Measurements from ENCODE around the gene NCKAP1.
"Not testable (repeated sequence)": the region's sequence is repeated elsewhere in the genome, so short reads cannot be mapped to it uniquely, and the experiment has no call there.

The NCKAP1 gene

GRCh38 chr2:183057333-183057985 lies 19.2 kb upstream of the NCKAP1 start:
- Histone ChIP-seq H2AFZ (ENCODE audit: low read length) (peak overlapping the region; percentile 9; the same call in 1 of the 2 replicates), H3F3A (ENCODE audit: insufficient read depth, low read length) (peaks cover 6% of the 10 kb centered on the region; the same call in 1 of the 2 replicates), H3K9me2 (replicated peaks; ENCODE audit: insufficient read depth, low read length) (no peaks in the 10 kb centered on the region), H3K9ac (ENCODE audit: low read length) (no peak overlapping the region), H3K27me3 (replicated peaks; ENCODE audit: insufficient read depth, low read length) (no peaks in the 10 kb centered on the region), H3K79me2 (ENCODE audit: low read length) (no peaks in the 10 kb centered on the region), H3K9me3 (replicated peaks; ENCODE audit: insufficient read depth, low read length) (no peaks in the 10 kb centered on the region), H3K4me2 (ENCODE audit: low read depth, low read length) (peak overlapping the region; percentile 44), H4K20me1 (ENCODE audit: insufficient read depth, low read length) (no peaks in the 10 kb centered on the region), H3K4me3 (ENCODE audit: low read length) (no peak overlapping the region), H3K4me1 (ENCODE audit: low read length) (peaks cover 8% of the 10 kb centered on the region), H3K36me3 (replicated peaks; ENCODE audit: insufficient read depth, low read length) (no peaks in the 10 kb centered on the region), H3K27ac (ENCODE audit: low read length) (peak overlapping the region; percentile 6; the same call in 1 of the 2 replicates)
- TF ChIP-seq EZH2phosphoT487 (IDR thresholded peaks at IDR 0.05; ENCODE audit: low read length) (no peak), CTCF (IDR thresholded peaks at IDR 0.05; ENCODE audit: low read length) (no peak), EZH2 (optimal IDR thresholded peaks at IDR 0.05; ENCODE audit: low read depth, low read length) (no peak)
- DNase-seq = no peak

- TF ChIP-seq CTCF (IDR thresholded peaks at IDR 0.05; ENCODE audit: low read length) (no peak), EZH2 (optimal IDR thresholded peaks at IDR 0.05; ENCODE audit: low read depth, low read length) (no peak), EZH2phosphoT487 (IDR thresholded peaks at IDR 0.05; ENCODE audit: low read length) (no peak)
- Histone ChIP-seq H4K20me1 (ENCODE audit: insufficient read depth, low read length) (no peaks in the 10 kb centered on the region), H3K27ac (ENCODE audit: low read length) (no peak overlapping the region), H3K4me3 (ENCODE audit: low read length) (no peak overlapping the region), H3K79me2 (ENCODE audit: low read length) (no peaks in the 10 kb centered on the region), H3K36me3 (replicated peaks; ENCODE audit: insufficient read depth, low read length) (no peaks in the 10 kb centered on the region), H3K9ac (ENCODE audit: low read length) (no peak overlapping the region), H3K9me3 (replicated peaks; ENCODE audit: insufficient read depth, low read length) (no peaks in the 10 kb centered on the region), H3K27me3 (replicated peaks; ENCODE audit: insufficient read depth, low read length) (no peaks in the 10 kb centered on the region; the same call in 1 of the 2 replicates), H3K4me1 (ENCODE audit: low read length) (no peaks in the 10 kb centered on the region), H3K9me2 (replicated peaks; ENCODE audit: insufficient read depth, low read length) (no peaks in the 10 kb centered on the region), H3K4me2 (ENCODE audit: low read depth, low read length) (no peak overlapping the region), H2AFZ (ENCODE audit: low read length) (no peak overlapping the region), H3F3A (ENCODE audit: insufficient read depth, low read length) (no peaks in the 10 kb centered on the region)
- no peak for DNase-seq
Measured at GRCh38 chr2:183049420-183049819, 11.2 kb upstream of the NCKAP1 start.

GRCh38 chr2:183047486-183048125 lies 9.3 kb upstream of the NCKAP1 start:
- not testable (repeated sequence) for DNase-seq; H3K9me2 ChIP-seq (replicated peaks; ENCODE audit: insufficient read depth, low read length); H4K20me1 ChIP-seq (ENCODE audit: insufficient read depth, low read length); H3K4me3 ChIP-seq (ENCODE audit: low read length); H3K27me3 ChIP-seq (replicated peaks; ENCODE audit: insufficient read depth, low read length); H3K79me2 ChIP-seq (ENCODE audit: low read length); H3K9ac ChIP-seq (ENCODE audit: low read length); H2AFZ ChIP-seq (ENCODE audit: low read length); H3K27ac ChIP-seq (ENCODE audit: low read length); H3K4me1 ChIP-seq (ENCODE audit: low read length); H3K36me3 ChIP-seq (replicated peaks; ENCODE audit: insufficient read depth, low read length); H3K9me3 ChIP-seq (replicated peaks; ENCODE audit: insufficient read depth, low read length); H3K4me2 ChIP-seq (ENCODE audit: low read depth, low read length); H3F3A ChIP-seq (ENCODE audit: insufficient read depth, low read length)

GRCh38 chr2:183043580-183043979 lies 5.3 kb upstream of the NCKAP1 start:
- H3K4me2 ChIP-seq (ENCODE audit: low read depth, low read length); H4K20me1 ChIP-seq (ENCODE audit: insufficient read depth, low read length); H3K9me3 ChIP-seq (replicated peaks; ENCODE audit: insufficient read depth, low read length); H3F3A ChIP-seq (ENCODE audit: insufficient read depth, low read length); DNase-seq; H3K9ac ChIP-seq (ENCODE audit: low read length); H3K27ac ChIP-seq (ENCODE audit: low read length); H3K79me2 ChIP-seq (ENCODE audit: low read length); H3K4me3 ChIP-seq (ENCODE audit: low read length); H3K9me2 ChIP-seq (replicated peaks; ENCODE audit: insufficient read depth, low read length); H3K4me1 ChIP-seq (ENCODE audit: low read length); H2AFZ ChIP-seq (ENCODE audit: low read length); H3K36me3 ChIP-seq (replicated peaks; ENCODE audit: insufficient read depth, low read length): not testable (repeated sequence)
- H3K27me3 ChIP-seq (replicated peaks; ENCODE audit: insufficient read depth, low read length) = peaks cover 43% of the 10 kb centered on the region

Measured in MM.1S (cell line).